Activated CD8-positive, alpha-beta memory T cell treated with anti-CD3 and anti-CD28 coated beads, Interleukin-2, amount 50 U/mL, for 24 hours (primary cell): Measurements from ENCODE around the gene PSMB1.
"Not testable (repeated sequence)": the region's sequence is repeated elsewhere in the genome, so short reads cannot be mapped to it uniquely, and the experiment has no call there.

Experiments used
- DNase-seq: peaks from one replicate; pipeline ENCODE4 v3.0.0-alpha.2; 2020; ENCODE audit errors: extremely low read depth

PSMB1 gene

GRCh38 chr6:170535004-170535403 is 18.1 kb downstream of the PSMB1 start:
- DNase-seq, result no peak

GRCh38 chr6:170533792-170534191 is 19.3 kb downstream of the PSMB1 start:
- no peak for DNase-seq

GRCh38 chr6:170532867-170533488 is 20.1 kb downstream of the PSMB1 start:
- DNase-seq, result no peak

GRCh38 chr6:170529839-170530469 is 23.2 kb downstream of the PSMB1 start:
- DNase-seq, result peak; percentile 35

- not testable (repeated sequence) for DNase-seq
Observed at GRCh38 chr6:170527995-170528394, 25.1 kb downstream of the PSMB1 start.

GRCh38 chr6:170525795-170526194 is 27.3 kb downstream of the PSMB1 start:
- no peak for DNase-seq

GRCh38 chr6:170524172-170524502 is 29.0 kb downstream of the PSMB1 start:
- DNase-seq, result no peak

GRCh38 chr6:170523256-170524171 is 29.6 kb downstream of the PSMB1 start:
- no peak for DNase-seq

- no peak for DNase-seq
Observed at GRCh38 chr6:170522565-170523183, 30.4 kb downstream of the PSMB1 start.

- no peak for DNase-seq
Observed at GRCh38 chr6:170516783-170517616, 36.1 kb downstream of the PSMB1 start.

GRCh38 chr6:170514908-170515307 is 38.2 kb downstream of the PSMB1 start:
- no peak for DNase-seq

GRCh38 chr6:170512249-170512648 is 40.9 kb downstream of the PSMB1 start:
- DNase-seq, result no peak

GRCh38 chr6:170510631-170511030 is 42.5 kb downstream of the PSMB1 start:
- no peak for DNase-seq

GRCh38 chr6:170509723-170510018 is 43.4 kb downstream of the PSMB1 start:
- DNase-seq, result no peak

- not testable (repeated sequence) for DNase-seq
Observed at GRCh38 chr6:170508892-170509722, 44.0 kb downstream of the PSMB1 start.

GRCh38 chr6:170508275-170508674 is 44.8 kb downstream of the PSMB1 start:
- DNase-seq, result not testable (repeated sequence)

- not testable (repeated sequence) for DNase-seq
Observed at GRCh38 chr6:170507728-170508127, 45.4 kb downstream of the PSMB1 start.

- no peak for DNase-seq
Observed at GRCh38 chr6:170506446-170506845, 46.7 kb downstream of the PSMB1 start.

GRCh38 chr6:170505306-170505705 is 47.8 kb downstream of the PSMB1 start:
- no peak for DNase-seq

- no peak for DNase-seq
Observed at GRCh38 chr6:170504479-170504878, 48.6 kb downstream of the PSMB1 start.

GRCh38 chr6:170503414-170503761 is 49.7 kb downstream of the PSMB1 start:
- no peak for DNase-seq
